Subcutaneous adipose tissue (tissue), 4 donors: Measurements from ENCODE around the gene SDHAF2. TPM values are rescaled to one million over a fixed set of nuclear protein-coding genes. Genes with fewer than 3 reads are reported as not detected.

ENCODE experiments used
- total RNA-seq, 4 donors: library from RNA; depleted of rRNA; stranded (reverse); fragments of >200 nt; gene quantifications; one replicate each; pipeline ENCODE4 v1.1.0, GENCODE V29; 2016
- TF ChIP-seq, protein P1 (sequence below): fragments of 450-650 bp; IDR thresholded peaks from one replicate; pipeline ENCODE4 v1.5.1; 2016; ENCODE audit warnings: low read depth, mild to moderate bottlenecking, control low read depth, antibody characterized with exemption, moderate library complexity

The SDHAF2 gene
- total RNA-seq, 4 donors from 2014 or later = 30.0 to 46.2 (median 33.9) TPM

- TF ChIP-seq, protein P1, sequence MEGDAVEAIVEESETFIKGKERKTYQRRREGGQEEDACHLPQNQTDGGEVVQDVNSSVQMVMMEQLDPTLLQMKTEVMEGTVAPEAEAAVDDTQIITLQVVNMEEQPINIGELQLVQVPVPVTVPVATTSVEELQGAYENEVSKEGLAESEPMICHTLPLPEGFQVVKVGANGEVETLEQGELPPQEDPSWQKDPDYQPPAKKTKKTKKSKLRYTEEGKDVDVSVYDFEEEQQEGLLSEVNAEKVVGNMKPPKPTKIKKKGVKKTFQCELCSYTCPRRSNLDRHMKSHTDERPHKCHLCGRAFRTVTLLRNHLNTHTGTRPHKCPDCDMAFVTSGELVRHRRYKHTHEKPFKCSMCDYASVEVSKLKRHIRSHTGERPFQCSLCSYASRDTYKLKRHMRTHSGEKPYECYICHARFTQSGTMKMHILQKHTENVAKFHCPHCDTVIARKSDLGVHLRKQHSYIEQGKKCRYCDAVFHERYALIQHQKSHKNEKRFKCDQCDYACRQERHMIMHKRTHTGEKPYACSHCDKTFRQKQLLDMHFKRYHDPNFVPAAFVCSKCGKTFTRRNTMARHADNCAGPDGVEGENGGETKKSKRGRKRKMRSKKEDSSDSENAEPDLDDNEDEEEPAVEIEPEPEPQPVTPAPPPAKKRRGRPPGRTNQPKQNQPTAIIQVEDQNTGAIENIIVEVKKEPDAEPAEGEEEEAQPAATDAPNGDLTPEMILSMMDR = no peak
Observed at GRCh38 chr11:61477126-61477525, 47.2 kb downstream of the SDHAF2 start.

GRCh38 chr11:61477727-61478148 lies 47.8 kb downstream of the SDHAF2 start:
- TF ChIP-seq, protein P1 = no peak

DNA sequence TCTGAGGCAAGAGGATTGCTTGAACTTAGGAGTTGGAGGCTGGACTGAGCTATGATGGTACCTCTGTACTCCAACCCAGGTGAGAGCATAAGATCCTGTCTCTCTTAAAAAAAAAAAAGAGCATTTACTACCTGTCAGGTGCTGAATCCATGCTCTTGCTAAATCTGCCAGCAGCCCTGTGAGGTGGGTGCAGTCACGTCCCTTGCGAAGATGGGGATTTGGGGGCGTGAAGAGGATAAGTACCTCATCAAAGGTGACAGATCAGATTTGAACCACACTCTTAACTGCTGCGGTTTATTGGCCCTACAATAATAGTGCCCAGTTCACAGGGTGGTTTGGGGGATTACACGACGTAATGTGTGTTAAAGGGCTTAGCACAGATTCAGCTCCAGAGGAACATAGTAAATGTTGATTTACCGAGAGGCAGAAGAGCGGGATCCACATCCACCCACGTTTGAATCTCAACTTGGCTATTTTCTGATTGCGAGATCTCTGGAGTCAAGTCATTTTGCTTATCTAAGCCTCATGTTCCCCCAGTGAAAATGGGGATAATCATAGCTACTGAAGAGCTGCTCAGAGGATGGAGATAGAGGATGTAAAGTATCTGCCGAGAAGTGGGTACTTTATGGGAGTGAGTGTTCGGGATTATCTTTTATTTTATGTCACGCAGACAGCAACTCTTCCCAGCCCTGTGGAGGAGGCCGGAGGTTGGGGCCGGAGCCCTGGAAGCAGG lies 50.5 kb downstream of the SDHAF2 start:
- TF ChIP-seq, protein P1 = no peak

GRCh38 chr11:61480994-61481335 lies 51.0 kb downstream of the SDHAF2 start:
- TF ChIP-seq, protein P1 = no peak

DNA sequence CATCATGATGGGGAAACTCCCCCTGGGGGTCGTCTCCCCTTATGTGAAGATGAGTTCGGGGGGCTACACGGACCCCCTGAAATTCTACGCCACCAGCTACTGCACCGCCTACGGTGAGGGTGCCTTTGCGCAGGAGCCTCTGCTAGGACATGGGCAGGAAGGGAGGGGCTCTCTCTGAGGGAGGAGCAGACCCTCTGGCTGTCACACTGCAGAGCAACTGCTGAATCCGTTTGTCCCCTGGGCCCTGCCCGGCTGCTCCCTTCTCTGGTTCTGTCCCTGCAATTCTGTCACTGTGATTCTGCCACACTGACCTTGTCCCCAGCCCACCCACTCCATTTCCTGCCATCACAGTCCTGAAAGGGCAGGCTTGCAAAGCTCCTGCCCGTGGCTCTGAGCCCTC lies 51.9 kb downstream of the SDHAF2 start:
- TF ChIP-seq, protein P1 = no peak

GRCh38 chr11:61482513-61482912 lies 52.6 kb downstream of the SDHAF2 start:
- TF ChIP-seq, protein P1 = no peak

DNA sequence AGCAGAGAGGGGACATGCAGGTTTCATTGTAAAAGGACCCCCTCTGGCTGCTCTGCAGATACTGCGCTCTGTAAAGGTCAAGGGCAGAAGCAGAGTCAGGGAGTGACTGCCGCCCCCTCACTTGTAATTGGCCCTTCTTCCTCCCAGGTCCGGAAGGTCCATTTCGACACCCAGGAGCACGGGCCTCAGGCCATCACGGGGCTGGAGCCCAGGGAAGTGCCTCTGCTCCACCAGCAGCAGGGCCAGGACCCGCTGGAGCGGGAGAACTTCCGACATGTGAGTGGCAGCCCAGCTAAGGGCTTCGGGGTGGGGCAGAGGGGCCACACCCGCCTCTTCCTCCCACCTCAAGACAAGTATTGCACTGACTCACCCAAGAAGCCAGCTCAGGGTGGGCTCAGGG lies 54.6 kb downstream of the SDHAF2 start:
- TF ChIP-seq, protein P1 = no peak
